ENCODE measurements around the gene SLC49A3.

GRCh38 chr4:714087-714486, 25.1 kb upstream of the SLC49A3 start:
- TF ChIP-seq, protein P1, sequence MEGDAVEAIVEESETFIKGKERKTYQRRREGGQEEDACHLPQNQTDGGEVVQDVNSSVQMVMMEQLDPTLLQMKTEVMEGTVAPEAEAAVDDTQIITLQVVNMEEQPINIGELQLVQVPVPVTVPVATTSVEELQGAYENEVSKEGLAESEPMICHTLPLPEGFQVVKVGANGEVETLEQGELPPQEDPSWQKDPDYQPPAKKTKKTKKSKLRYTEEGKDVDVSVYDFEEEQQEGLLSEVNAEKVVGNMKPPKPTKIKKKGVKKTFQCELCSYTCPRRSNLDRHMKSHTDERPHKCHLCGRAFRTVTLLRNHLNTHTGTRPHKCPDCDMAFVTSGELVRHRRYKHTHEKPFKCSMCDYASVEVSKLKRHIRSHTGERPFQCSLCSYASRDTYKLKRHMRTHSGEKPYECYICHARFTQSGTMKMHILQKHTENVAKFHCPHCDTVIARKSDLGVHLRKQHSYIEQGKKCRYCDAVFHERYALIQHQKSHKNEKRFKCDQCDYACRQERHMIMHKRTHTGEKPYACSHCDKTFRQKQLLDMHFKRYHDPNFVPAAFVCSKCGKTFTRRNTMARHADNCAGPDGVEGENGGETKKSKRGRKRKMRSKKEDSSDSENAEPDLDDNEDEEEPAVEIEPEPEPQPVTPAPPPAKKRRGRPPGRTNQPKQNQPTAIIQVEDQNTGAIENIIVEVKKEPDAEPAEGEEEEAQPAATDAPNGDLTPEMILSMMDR (IDR thresholded peaks at IDR 0.05), result no peak
- TF ChIP-seq EP300 (IDR thresholded peaks at IDR 0.05) (no peak), POLR2A (IDR thresholded peaks at IDR 0.05) (no peak)
